ENCODE measurements around the gene ATP8B2.

DNA sequence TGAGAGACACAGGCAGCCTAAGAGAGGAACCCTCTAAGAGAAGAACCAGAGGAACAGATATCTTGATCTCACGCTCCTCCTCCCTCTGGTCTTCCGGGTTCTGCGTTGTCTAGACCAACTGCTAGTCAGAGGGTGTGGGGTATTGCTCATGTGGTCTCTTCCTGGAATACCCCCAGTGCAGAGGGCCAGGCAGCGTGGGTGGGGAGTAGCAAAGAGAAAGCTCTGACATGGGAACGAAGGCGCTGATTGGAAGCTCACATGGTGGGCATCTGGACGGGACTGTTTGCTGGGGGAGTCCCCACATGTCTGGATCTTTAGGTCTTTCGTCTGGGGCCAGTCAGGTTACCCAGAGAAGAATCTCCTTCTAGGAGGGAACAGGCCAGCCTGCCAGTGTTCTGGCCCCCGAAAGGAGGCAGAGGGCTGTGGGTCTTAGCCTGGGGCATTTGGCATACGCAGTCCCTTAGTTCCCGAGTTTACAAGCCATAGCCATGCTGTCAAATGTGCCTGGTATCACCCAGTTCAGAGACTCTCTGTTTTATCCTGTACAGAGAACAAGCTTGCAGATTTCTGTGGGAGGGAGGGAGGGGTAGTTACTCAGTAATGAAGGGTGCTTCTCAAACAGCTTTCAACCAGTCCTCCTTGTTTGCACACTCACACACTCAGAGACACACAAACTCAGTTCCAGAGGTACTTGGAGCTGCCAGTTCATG lies 61.5 kb downstream of the ATP8B2 start:
- TF ChIP-seq ZBTB7A (tag by site-specific recombination; IDR thresholded peaks at IDR 0.05; ENCODE audit: low read depth) (no peak), CTCF (tag by site-specific recombination; IDR thresholded peaks at IDR 0.05) (no peak), ZNF610 (tag by site-specific recombination; IDR thresholded peaks at IDR 0.05; ENCODE audit: borderline replicate concordance) (no peak), REST (tag by site-specific recombination; IDR thresholded peaks at IDR 0.05) (no peak), KLF8 (tag by site-specific recombination; IDR thresholded peaks at IDR 0.05) (no peak), ZBTB1 (tag by site-specific recombination; IDR thresholded peaks at IDR 0.05) (no peak), ZNF2 (tag by site-specific recombination; IDR thresholded peaks at IDR 0.05) (no peak)
- TF ChIP-seq, protein P1, sequence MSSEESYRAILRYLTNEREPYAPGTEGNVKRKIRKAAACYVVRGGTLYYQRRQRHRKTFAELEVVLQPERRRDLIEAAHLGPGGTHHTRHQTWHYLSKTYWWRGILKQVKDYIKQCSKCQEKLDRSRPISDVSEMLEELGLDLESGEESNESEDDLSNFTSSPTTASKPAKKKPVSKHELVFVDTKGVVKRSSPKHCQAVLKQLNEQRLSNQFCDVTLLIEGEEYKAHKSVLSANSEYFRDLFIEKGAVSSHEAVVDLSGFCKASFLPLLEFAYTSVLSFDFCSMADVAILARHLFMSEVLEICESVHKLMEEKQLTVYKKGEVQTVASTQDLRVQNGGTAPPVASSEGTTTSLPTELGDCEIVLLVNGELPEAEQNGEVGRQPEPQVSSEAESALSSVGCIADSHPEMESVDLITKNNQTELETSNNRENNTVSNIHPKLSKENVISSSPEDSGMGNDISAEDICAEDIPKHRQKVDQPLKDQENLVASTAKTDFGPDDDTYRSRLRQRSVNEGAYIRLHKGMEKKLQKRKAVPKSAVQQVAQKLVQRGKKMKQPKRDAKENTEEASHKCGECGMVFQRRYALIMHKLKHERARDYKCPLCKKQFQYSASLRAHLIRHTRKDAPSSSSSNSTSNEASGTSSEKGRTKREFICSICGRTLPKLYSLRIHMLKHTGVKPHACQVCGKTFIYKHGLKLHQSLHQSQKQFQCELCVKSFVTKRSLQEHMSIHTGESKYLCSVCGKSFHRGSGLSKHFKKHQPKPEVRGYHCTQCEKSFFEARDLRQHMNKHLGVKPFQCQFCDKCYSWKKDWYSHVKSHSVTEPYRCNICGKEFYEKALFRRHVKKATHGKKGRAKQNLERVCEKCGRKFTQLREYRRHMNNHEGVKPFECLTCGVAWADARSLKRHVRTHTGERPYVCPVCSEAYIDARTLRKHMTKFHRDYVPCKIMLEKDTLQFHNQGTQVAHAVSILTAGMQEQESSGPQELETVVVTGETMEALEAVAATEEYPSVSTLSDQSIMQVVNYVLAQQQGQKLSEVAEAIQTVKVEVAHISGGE (tag by site-specific recombination; conservative IDR thresholded peaks at IDR 0.05; ENCODE audit: low read depth): no peak

All from HEK293 (cell line).